ENCODE results near the gene PTPN14.

Gene PTPN14

DNA sequence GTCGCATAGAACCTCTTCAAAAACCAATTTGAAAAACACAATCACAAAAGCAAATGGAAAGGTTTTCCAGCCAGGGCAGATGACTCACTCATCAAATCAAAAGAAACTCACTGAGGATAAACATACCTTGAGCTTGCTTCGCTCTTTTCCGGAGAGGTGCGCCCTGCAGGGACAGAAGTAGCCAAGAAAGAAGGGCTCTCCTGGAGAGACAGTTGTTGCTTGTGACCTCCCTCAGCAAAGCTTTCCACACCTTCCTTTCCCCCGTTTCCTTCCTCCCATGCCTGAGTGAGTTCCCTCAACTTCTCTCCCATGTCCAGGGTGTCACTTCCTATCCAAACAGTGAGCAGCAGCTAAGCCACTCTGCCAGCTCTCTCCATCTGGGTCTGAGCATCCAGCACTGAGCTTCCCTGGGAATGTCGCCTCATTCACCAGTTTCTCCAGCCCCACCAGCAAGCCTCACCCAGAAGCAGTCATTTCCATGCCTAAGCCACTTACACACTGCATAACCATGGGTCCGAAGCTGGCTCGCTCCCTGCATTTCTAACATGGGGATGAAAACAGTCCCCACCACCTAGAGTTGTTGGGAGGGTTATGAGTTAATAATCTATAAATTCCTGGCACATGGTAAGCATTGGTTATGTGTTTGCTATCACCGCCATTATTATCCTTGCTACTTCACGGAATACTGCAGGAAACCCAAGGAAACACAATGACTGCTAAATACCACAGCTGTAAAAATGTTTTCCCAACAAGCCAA is 75.0 kb downstream of the PTPN14 start:
- no peak for DNase-seq (ENCODE audit: low read depth)

DNA sequence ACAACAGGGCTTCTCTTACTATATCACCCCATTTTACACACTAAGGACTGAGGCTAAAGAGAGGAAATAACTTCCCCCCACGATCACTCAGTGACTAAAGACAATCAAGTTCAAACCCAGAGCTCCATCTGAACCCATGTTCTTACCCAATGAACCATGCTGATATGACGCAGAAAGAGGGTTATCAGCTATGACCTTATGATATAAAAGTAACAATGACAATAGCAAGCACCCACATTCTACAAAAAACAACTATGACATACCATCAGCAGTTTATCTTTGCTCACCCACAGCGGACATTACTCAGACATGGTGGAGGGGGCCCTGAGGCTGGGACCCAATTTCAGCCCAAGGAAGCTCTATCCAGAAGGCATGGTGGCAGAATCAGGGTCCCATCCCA is 75.7 kb downstream of the PTPN14 start:
- no peak for DNase-seq (ENCODE audit: low read depth)

DNA sequence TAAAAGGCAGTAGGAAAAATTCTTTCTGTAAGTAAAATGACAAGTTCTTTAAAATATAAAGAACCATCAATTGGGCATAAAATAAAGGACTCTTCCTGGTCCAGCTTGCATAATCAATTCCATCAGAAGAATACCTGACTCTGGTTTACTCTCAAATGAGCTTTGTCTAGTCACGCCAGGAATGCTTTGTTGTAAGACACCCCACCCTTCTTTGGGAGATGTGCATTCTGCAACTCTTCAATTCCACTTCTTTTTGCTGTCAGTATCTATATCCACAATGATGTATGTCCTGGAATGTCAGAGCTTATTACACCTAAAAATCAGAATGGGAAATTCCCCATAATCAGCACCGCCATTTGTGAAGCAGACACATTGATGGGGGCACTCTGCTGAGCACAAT is 76.1 kb downstream of the PTPN14 start:
- no peak for DNase-seq (ENCODE audit: low read depth)

DNA sequence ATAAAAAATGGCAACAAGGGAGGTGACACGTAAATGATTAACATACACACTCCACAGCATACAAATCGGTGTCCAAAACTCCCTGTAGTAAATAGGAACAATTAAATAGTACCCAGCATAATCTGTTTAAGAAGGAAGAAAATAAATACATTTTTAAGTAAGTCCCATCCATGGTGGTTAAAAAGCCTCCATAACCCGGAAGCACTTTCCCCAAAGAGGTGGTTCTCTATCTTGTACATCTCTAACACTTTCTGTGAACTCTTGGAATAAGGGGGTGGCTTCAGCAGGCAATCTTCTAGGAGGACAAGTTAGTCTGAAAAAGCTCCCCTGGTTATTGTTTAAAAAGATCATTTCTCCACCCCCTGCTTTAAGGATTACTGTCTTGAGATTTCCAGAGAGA is 76.9 kb downstream of the PTPN14 start:
- DNase-seq (ENCODE audit: low read depth), result no peak

DNA sequence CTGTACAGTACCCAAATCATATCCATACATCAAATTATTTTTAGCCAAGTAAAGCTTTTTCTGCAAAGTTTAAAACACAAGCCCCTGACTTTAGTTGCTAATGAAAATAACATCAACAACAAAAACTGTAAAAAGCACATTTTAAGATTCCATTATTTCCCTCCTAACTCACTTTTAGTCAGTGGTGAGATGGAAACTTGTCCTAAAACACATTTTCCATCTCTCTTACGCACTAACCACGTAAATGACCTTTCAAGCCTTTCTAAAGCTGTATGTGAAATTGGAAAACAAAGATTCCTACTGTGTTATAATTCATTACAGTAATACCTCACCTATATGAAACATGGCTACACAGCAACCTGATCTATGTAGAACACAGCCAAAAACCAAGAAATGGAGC is 77.5 kb downstream of the PTPN14 start:
- no peak for DNase-seq (ENCODE audit: low read depth)

DNA sequence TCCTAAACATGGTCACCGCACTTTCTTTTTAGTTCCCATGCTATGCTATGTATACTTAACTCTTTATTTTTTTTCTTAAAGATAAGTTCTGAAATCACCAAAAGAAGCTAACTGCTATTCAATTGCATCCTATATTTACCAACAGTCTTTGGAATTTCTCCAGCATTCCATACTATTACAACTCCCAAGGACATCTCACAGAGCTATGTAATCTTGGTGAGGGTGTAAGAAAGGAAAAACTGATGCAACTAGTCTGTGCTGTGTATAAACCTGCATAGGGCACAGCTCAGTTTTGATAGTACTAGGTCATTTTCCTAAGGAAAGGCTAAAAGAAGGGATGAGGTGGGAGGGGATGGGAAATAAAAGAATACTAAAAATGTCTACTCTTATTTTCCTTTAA is 78.0 kb downstream of the PTPN14 start:
- no peak for DNase-seq (ENCODE audit: low read depth)

DNA sequence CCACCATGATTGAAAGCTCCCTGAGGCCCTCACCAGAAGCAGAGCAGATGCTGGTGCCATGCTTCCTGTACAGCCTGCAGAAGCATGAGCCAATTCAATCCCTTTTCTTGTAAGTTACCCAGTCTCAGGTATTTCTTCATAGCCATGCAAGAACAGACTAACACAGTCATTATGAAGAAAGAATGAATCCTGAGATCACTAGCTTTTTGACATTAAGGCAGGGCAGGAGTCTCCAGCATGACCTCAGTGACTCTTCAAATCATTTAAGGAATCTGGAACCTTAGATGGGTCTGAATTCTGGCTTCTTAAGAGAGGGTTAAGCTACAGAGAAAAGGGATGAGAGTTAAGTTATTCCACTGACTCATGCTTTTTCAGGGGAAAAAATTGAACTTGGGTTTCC is 79.0 kb downstream of the PTPN14 start:
- no peak for DNase-seq (ENCODE audit: low read depth)

DNA sequence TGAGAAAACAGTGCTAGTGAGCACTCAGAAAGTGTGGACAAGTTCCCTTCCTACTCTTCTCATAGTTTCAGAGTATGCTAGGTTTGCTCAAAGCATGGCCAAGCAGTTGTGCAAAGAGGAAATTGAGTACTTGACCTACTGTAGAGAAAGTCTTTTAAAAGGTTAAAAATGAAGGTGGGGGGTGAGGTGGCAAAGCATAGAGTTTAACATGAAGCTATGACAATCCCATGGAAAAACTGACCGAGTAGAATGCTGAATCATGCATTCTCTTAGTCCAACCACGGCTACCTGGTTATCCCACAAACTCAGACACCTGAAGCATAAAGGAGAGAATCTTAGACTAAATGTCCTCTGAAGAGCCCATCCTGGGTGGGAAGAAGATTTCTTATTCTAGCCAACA is 79.9 kb downstream of the PTPN14 start:
- no peak for DNase-seq (ENCODE audit: low read depth)

DNA sequence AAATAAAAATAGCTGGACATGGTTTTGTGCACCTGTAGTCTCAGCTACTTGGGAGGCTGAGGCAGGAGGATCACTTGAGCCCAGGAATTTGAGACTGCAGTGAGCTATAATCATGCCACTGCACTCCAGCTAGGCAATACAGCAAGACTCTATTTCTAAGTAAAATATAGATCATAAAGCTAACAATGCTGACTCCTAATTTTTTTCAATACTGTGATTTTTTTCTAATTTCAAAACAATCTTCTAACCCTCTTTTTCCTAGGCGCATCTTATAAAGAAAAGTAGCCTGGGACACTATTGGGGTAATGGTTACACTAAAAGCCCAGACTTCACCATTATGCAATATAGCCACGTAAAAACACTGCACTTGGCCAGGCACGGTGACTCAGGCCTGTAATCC is 81.3 kb downstream of the PTPN14 start:
- no peak for DNase-seq (ENCODE audit: low read depth)

DNA sequence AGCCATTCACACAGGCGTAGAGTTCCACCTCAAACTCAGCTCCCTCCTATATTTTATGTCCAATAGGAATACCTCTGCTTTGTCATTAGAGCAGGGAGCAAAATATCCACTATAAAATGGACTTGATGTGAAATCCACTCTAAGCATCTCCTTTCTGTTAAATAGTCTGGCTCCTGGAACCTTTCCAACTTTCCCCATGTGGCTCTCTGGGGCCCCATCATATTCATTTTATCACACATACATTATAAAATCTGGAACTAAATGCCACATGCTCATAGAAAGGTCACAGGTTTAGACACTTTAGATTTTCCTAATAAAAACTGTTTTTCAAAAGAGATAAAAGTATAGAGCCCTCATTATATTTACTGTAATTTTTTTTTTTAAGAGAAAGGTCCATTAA is 82.1 kb downstream of the PTPN14 start:
- no peak for DNase-seq (ENCODE audit: low read depth)

DNA sequence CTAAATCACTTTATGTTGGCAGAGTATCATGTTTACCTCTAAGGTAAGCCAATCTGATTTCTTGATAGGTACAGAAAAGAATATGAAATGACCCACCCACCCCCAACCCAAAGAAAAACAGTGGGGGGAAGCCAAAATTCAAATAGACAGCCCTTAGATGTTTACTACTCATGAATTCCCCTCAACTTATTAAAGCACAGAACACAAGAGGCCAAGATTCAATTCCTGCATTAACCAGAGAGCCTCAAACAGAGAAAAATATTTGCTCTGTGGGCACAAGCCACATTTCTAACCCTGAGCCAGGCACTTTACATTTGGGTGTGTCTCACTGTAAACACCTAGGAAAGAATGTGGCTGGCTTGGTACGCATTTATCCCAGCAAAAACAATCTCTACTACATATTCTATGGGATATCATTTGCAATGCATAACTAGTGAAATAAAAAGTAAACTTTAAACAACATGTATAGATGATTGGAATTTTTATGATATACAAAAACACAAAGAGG is 84.3 kb downstream of the PTPN14 start:
- DNase-seq (ENCODE audit: low read depth), result no peak

DNA sequence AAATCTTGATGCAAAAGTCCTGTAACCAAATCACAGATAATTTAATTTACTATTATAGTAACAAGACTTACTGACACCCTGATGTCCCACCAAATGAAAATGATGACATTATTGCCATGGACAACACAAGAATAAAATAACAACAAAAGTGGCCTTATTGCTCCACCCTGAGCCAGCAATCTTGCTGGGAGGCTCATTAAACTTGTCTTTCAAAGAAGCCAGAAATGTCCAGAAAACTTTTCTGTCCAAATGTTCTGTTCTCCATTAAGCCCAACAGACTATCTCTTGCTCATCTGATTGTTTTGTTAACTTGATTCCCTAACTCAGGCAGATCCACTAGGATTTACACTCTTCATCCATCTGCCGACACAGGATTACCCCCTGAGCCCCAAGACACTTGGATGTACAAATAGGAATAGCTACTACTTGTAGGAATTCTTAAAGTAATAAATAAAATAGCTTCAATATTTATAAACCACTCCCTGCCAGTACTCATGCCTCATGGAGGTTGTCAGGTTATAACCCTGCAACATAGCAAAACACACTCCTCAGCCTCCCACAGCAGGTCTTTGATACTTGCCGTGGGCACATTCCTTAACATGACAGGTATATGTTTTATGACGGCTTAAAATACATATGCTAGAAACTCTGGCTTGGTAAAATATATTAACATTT is 84.9 kb downstream of the PTPN14 start:
- no peak for DNase-seq (ENCODE audit: low read depth)

DNA sequence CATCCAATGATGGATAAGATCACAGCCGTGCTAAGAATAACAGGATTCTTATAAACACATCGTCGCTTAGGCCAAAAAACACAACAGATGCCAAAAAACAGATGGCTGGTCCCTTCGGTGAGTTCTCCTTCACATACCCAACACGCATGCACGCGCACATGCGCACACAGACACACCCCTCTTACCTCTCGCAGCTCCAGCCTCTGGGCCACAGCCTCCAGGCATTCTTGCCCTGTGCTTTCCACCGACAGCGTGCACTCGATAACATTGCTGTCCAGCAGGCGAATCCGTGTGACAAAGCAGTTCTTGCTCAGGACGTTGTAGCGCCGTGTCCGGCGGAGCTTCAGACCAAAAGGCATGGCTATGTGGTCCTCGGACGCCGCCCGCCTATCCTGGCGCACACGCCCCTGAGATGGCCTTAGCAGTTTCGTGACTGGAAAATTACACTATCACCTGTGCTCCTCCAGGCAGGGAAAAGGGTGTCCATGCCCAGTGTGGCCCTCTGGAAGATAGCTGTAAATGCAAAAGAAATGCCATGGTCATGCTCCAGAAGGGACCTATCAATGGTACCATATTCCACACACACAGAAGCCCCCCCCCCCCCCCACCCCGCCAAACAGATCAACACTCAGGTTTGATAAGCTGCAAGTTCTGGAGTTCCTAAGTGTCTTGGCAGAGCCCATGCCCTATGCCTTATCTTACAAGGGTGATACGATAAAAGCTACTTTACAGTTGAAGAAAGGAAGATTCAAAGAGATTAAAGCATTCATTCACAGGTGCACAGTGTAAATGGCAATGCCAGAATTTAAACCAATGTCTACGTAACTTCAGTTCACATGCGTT is 86.7 kb downstream of the PTPN14 start:
- no peak for DNase-seq (ENCODE audit: low read depth)

DNA sequence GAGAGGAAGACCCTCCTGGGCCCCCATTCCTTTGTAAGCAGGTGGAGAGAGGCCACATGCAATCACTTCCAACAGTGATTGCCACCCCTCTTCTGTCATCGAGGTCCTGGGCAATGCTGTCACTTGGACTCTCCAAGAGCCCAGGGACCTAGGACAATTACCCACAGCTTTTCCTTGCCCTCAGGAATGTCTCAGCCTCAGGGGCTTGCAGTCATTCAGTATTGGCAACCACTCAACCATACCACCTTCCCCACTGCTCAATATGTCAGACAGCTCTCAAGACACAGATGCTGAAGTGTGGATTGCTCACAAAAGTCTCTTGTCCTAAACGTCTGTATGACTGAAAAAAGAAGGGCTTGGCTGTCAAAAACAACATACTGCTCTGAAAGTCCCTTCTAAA is 87.8 kb downstream of the PTPN14 start:
- DNase-seq (ENCODE audit: low read depth), result no peak

DNA sequence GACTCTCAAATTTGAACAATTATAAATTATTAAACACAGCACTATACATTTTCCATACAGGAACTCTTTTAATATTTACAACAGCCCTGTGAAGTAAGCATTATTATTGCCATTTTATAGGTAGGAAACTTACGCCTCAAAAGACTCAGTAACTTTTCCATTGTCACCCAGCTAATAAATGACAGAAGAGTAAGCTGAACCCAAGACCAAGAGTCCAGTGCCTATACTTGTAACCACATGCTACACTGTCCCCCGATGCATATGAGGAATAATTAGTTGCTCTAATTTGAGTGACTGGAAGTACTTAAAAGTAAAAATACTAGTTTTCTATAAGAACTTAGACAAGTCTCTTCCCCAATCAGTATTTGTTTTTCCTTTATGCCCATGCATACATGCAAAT is 88.5 kb downstream of the PTPN14 start:
- no peak for DNase-seq (ENCODE audit: low read depth)

DNA sequence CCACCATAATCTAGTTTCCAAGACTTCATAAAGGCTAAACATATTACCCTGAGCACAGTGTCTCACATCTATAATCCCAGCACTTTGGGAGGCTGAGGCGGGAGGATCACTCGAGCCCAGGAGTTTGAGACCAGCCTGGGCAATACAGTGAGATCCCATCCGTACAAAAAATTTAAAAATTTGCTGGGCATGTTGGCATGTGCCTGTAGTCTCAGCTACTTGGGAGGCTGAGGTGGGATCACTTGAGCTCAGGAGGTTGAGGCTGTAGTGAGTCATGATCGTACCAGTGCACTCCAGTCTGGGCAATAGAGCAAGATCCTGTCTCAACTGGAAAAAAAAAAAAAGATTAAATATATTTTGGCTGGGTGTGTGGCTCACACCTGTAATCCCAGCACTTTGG is 90.1 kb downstream of the PTPN14 start:
- no peak for DNase-seq (ENCODE audit: low read depth)

DNA sequence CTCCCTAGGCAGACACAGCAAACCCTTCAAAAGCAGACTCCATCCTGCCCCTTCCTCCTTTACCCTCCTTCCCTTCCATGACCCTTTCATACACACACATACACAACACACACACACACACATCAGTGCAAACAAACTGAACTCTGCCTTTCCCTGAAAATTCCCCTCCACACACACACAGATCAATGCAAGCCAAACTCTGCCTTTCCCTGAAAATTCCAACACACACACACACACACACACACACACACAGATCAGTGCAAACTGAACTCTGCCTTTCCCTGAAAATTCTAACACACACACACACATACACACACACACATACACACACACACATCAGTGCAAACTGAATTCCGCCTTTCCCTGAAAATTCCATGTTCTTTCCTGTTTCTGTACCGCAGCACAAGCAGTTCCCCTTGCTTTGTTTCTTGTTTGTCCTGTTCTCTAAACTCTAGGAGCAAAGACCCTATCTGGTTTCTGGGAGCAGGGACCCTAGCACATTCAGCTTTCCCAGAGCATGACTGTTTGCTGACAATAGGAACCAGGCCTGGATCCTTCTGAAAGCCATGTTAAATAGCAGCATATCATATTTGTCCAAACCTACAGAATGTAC is 91.0 kb downstream of the PTPN14 start:
- no peak for DNase-seq (ENCODE audit: low read depth)

DNA sequence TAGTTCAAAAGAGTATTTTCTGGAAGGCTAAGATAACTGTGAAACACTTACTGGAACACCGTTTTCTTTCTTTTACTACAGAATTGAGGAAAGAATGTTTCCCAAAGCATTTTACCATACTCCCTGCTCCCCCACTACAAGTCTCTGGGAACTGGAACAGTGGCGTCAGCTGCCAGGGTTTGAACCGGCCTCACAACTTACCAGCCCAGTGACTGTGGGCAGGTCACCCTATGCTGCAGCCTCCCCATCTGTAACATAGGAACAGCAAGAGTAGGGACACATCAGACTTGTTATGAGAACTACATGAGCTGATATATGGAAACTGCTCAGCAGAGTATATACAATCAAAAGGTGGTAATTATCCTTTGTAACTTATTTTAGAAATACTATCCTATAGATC is 91.5 kb downstream of the PTPN14 start:
- no peak for DNase-seq (ENCODE audit: low read depth)

DNA sequence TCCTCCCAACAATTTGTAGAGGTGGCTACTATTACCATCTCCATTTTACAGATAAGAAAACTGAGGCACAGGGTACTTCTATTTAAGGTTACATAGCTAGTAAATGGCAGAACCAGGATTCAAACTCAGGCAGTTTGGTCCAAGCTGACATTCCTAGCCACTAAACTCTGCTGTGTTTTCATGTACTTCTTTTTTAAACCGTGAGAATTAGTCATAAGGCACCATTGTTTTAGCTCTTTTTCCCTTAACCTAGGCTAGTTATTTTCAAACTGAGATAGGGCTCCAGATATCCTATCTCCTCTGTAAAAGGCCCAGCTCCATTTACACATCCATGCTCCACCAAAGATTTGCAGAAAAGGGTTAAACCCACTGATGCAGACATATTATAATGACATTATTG is 92.9 kb downstream of the PTPN14 start:
- DNase-seq (ENCODE audit: low read depth), result no peak

DNA sequence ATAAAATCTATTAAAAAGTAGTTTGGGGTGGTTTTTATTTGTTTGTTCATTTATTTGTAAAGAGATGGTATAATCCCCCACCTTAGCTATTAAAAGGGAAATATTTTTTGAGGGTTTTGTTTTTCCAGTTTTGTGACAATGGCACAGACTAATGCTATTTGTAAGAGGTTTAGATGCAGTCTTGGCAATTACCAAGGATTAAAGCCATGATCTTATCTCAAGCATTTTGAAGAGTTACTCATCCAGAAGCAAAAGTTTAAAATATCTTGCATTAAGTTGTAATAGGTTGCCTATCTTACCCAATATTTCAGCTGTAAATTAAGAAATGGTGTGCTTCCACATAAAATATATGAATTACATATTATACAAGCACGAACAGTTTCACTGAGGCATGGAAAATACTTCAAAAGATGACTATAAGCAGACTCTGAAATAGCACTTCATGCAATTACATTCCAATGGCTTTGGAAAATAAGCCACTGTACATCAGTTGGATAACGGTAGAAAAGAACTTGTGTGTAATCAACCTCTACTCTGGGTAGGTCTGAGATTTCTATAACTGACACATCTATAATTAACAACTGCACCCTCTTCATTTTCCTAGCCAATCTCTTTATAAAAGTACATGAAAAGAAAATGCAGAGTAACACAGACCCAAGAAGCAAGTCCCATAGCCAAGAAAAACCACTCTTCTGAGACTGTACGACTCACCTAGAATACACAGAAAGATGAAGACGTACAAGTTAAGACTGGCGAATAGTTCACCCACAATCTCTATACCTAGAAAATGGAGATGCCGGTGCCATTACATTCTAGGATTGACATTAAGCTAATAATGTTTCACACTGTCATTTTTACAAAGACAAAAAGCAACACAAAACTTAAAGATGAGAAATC is 95.2 kb downstream of the PTPN14 start:
- DNase-seq (ENCODE audit: low read depth), result no peak

DNA sequence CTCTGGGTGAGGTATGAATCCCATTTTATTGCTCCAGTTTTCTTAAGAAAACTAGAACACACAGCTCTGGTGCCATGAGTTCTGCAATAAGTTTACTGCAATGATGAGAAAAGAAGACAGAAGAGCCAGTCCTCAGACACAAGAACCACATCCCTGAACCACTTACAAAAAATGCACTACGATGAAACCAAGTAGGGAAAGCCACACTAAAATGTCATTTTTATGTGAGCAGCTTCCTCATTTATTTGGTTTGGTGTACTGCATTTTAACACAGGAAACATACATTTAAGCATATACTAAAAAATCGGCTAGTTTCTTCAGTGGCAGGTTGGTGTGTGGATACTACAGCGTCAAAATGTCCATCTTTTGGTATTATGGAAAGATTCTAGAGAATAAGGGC is 95.9 kb downstream of the PTPN14 start:
- no peak for DNase-seq (ENCODE audit: low read depth)

Data from T follicular helper cell (primary cell).